GM12801 (cell line): Measurements from ENCODE around the gene PPP6R3.

Source experiments
- CTCF ChIP-seq: IDR thresholded peaks from one replicate; pipeline ENCODE4 v1.5.1; 2011; ENCODE audit warnings: control low read depth; ENCODE audit not compliant: insufficient read length; ENCODE audit errors: extremely low read depth

PPP6R3 gene

GRCh38 chr11:68437927-68438657 is 22.5 kb upstream of the PPP6R3 start:
- no peak for TF ChIP-seq CTCF

DNA sequence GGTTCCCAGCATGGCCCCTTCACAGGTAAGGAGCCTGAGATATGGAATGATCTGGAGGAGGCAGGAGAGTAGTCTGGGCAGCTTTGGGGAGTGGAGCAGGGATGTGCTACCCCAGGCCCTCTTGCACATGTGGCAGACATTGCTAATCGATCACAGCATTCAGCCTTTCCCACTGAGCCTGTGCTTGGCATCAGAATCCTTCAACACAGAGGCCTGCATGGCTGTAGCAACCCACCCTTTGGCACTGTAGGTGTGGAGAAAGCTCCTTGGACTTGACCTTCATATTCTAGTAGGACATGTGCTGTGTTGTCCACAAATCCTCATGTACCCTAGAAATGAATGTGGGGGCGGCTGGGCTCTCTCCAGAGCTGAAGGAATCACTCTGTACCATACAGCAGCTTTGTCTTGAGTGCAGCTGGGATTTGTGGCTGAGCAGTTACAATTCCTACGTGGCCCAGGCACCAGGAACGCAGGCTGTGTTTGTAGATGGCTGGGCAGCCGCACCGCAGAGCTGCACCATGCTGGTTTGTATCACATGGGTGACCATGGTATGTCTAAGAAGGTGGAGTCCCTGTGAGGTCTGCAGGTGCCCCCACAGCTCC is 21.8 kb upstream of the PPP6R3 start:
- no peak for TF ChIP-seq CTCF

- no peak for TF ChIP-seq CTCF
Measured at GRCh38 chr11:68439355-68440065, 21.0 kb upstream of the PPP6R3 start.

GRCh38 chr11:68440224-68440623 is 20.3 kb upstream of the PPP6R3 start:
- TF ChIP-seq CTCF = no peak

GRCh38 chr11:68441466-68442230 is 18.9 kb upstream of the PPP6R3 start:
- TF ChIP-seq CTCF = no peak

- TF ChIP-seq CTCF = no peak
Measured at GRCh38 chr11:68442433-68442832, 18.1 kb upstream of the PPP6R3 start.

- TF ChIP-seq CTCF = no peak
Measured at GRCh38 chr11:68444566-68444965, 16.0 kb upstream of the PPP6R3 start.
